Measurements from ENCODE around the gene CPA5.
"Not testable (repeated sequence)": the region's sequence is repeated elsewhere in the genome, so short reads cannot be mapped to it uniquely, and the experiment has no call there.

Gene CPA5, protein sequence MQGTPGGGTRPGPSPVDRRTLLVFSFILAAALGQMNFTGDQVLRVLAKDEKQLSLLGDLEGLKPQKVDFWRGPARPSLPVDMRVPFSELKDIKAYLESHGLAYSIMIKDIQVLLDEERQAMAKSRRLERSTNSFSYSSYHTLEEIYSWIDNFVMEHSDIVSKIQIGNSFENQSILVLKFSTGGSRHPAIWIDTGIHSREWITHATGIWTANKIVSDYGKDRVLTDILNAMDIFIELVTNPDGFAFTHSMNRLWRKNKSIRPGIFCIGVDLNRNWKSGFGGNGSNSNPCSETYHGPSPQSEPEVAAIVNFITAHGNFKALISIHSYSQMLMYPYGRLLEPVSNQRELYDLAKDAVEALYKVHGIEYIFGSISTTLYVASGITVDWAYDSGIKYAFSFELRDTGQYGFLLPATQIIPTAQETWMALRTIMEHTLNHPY

DNA sequence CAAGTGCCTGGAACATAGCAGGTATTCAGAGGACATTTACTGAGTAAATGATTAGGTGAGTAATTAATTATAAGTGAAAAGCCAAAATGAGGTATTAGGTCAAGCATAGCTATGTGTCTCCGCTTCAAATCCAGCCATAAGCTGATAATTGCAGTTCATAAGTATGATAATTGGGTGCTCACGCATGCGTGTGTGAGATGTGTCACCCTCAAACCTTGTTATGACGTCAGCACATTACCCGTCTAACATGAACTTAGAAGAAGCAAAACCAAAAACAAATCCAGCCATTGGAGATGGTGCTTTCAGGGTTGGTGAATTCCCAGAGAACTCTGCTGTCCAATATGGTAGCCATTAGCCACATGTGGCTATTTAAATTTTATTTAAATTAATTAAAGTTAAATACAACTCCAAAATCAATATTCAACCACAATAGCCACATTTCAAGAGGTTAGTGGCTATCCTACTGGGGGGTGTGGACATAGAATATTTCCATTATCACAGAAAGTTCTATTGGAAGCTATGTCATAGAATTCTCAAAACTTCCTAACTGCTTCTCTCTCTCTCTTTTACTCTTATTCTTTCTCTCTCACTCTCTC lies at the start of gene CPA5:
TSS of gene CPA5 (plus strand) at position 546 of the 596 bp plus-strand sequence. CDS start 1,670 bp downstream, outside the sequence.
- DNase-seq = no peak

DNA sequence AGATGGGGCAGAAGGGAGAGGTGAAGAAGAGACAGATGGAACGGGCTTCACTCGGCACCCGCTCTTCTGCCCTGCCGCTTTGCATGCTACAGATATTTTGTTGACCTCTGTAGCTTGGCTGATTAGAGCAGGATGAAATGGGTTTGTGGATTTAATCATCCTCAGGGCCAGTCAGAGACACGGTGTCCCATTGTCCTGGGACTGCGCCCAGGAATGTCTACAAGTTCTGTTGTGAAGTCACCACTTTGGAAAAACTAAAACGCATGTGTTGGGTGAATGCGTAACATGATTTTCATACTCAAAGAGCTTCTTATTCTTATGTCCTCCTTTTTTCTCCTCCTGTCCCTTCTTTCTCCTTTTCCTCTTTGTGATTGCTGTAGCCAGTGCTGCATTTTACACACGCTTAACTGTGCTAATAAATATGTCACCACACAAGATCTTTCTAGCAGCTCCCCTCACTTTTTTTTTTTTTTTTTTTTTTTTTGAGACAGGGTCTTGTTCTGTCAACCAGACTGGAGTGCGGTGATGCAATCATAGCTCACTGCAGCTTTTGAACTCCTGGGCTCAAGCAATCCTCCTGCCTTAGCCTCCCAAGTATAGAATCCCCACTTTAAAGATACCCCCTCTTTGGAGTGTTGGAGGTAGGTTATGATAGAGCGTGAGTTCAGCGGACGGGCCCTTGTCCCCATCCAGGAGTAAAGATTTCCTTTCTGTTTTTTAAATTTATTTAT lies 48.2 kb upstream of the CPA5 start:
- no peak for DNase-seq

DNA sequence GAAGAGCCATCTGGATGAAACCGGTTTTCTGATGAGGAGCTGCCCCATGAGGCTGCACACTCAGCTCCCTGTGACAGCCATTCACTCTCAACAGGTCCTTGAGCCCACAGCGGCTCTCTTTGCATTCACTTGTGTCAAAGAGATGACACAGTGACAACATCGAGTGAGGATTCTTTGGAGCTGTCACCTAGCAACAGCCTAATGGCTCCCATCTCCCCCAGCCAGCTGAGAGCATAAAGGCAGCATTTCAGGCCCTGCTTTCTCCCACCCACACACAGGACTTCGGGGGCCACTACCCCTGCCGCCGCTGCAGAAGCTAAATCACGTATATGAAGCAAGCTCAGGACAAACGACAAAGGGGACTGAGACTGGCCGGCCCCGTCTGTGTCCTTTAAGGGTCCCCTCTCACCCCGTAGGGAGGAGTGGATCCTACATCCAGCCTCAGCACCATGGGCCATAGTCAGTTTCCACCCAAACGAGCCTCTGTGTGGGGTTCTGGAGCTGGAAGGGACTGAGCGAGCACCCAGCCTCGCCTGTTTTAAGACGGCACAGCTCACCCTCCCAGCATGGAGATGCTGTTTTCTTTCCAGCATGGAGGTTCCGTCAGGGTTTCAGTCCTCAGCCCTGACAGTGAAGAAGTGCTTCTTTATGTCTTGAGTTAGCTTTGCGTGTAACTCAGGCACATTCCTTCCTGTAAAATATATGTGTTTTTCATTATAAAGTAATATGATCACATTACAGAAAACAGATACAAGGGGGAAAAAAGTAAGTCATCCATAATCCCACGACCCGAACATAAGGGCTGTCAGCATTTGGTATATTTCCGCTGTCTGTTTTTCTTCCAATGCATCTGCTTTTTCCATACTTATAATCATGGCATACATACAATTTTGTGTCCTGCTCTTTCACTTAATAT lies 46.7 kb upstream of the CPA5 start:
- no peak for DNase-seq

DNA sequence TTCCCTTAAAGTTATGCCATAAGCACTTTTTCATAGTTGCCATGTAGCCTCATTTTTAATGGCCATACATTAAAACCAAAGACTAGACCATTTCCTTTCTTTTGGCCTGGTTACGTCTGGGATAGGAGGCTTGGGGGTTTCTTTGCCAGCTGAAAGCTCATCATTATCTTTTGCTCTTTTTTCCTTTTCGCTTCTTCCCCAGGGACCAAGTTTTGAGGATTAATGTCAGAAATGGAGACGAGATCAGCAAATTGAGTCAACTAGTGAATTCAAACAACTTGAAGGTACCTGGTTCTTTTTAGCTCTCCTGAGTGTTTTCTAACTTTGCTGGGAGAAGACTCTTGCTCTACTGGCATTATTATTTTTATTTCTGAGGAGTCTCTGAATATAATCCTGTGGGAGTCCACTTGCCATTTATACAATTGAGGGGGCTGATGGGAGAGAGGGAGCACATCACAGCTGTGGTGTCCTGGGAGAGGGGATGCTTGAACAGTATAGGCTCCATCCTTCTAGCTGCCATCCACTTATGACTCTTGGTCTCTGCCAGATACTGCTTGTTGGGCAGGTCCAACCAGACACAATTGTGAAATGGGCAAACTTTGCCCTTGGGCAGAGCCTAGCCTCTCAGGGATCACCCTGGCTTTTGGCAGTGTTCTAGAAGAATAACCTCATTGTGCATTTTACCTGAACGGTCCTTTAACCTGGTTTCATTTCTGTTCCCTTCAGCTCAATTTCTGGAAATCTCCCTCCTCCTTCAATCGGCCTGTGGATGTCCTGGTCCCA lies 45.9 kb upstream of the CPA5 start:
- no peak for DNase-seq

DNA sequence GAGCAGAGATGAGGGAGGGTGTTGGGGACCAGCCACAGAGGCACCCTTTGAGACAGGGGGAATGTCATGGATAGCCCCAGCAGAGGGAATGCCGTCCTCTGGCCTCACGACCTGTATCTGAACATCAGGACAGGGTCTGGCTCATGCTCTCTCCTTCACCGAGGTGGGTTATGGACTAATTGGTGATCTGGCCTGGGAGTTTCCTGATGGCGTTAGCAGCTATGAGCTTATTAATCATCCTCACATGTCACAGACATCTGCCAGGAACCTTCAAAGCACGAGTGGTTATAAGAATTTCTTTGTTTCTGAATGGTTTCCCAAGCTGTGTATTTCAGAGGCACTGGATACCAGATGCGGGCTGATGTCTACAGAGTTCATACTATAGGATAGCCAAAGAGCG lies 44.8 kb upstream of the CPA5 start:
- no peak for DNase-seq

DNA sequence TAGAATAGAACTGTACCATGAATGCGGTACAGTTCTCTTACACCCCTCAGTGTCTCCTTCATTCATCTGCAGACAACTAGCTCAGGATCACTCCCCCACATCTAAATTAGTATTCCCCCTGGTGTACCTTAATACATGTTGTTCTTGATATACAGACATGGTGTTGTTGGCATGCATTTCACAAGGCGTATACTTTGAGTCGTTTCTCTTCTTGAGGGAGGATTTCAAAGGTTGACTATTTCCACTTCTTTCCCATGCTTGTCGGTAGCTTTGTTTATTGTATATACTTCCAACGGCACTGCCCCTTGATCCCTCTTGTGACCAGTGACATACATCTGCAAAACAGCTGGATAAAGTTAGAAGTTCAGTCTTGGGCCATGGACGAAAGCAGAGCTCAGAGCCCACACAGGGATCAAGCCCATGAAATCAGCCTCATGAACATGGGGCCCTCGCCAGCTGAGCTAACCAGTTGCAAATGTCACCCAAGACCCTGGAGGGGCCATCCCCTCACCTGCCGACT lies 43.1 kb upstream of the CPA5 start:
- no peak for DNase-seq

DNA sequence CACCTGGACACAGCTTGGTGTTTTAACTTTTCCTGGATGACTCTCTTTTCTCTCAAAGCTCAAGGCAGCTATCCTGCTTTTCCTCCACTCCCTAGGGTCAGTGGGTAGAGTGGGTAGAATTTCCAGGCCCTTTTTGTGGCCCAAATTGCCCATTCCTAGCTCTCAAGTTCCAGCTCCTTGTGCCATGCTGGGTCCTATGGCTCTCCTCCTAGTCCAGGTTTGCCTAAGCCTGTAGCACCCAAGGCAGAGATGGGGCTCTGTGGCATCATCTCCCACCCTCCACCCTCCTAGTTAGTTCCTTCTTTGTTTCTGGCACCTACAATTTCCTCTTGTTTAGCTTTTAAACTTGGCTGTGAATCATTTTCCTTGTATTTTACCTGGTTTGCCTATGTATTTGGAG lies 42.0 kb upstream of the CPA5 start:
- DNase-seq = no peak

DNA sequence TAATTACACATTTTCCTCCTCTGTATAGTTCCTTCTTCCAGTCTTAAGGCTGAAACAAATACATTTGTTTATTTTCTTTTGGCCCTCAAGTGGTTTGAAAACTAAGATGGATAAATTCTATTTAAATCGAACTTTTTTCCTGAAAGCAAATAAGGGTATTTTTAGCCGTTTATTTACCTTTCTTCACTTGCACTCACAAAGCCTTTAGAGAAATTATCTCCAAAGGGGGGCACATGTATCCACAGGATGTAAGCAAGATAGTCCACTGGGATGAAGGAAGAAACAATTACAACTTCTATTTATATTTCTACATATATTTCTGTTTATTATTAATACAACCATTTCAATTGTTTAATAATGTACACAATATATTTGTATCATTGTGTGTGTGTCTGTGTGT lies 41.5 kb upstream of the CPA5 start:
- DNase-seq = no peak

DNA sequence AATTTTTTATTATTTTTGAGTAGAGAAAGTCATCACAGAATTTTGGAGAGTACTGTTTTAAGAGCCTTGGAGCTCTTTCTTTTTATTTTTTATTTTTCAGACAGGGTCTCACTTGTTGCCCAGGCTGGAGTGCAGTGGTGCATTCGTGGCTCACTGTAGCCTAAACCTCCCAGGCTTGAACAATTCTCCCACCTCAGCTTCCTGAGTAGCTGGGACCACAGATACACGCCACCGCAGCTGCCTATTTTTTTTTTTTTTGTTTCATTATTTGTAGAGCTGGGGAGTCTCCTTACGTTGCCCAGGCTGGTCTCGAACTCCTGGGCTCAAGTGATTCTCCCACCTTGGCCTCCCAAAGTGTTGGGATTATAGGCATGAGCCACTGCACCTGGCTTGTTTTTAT lies 41.1 kb upstream of the CPA5 start:
- no peak for DNase-seq

DNA sequence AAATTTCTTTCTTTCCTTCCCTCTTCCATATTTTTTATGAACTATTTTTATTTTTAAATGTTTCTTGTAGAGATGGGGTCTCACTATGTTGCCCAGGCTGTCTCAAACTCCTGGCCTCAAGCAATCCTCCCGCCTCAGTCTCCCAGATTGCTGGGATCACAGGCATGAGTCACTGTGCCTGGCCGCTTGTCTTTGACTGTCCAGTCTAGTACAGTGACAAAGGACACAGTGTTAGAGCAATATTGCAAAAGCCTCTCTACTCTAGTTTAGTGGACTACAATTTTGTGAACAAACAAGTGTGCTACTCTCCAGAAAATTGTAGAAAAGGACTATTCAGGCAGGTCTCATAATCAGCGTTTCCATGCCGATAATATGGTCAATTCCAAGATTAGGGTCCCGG lies 40.6 kb upstream of the CPA5 start:
- DNase-seq = no peak

DNA sequence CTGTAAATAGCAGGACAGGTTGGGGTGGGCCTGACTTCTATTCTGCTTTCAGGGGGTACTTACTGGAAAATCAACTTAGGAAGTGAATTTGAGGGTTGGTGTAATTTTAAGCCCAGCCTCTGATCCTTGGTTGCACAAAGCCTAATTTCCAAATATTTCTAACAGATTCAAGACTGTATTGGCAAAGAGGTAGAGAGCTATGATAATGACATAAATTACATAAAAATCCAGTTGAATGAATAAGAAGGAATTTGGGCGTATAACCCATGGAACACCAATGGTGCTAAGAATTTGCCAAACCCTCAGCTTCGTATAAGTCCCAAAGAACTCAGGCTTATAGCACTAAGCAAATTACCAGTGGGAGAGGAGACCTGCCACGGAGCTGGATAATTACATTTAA lies 39.7 kb upstream of the CPA5 start:
- DNase-seq = no peak

DNA sequence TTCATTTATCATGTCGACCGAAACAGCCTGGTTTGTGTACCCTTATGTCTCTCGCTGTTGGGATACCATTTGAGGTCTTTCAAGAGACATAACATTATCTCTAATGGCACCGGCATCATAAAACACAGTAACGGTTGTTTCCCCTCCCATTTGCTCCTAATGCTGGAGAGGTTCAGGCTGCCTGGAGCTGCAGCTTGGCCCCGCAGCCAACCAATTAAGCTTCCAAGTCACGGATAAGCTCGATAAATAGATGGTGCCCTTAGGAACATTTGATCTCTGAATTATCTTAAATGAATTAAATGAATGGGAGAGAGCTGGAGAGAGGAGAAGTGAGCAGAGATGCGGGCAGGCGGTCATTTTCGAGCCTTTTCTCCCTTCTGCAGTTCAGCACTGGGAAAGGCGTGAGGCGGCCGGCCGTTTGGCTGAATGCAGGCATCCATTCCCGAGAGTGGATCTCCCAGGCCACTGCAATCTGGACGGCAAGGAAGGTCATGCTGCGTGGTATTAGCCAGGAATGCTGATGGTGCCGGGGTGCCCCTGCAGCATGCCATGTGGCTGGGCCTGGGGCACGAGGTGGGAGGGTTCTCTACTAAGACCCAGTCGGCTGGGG lies 39.1 kb upstream of the CPA5 start:
- DNase-seq = no peak

DNA sequence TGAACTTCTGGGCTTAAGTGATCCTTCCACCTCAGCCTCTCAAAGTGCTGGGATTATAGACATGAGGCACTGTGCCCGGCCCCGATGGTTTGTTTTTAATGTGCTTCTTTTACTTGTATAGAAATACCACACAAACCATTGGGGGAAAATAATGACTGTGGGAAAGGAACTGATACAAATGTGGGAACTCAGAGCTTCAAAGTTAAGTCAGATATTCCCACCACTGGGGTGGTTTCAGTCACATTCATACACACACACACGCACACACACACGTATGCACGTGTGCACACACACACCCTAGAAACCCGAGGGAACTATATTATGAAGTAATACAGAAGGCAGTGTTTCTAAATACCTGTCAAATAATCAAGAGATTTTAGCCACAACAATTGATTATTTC lies 34.6 kb upstream of the CPA5 start:
- no peak for DNase-seq

DNA sequence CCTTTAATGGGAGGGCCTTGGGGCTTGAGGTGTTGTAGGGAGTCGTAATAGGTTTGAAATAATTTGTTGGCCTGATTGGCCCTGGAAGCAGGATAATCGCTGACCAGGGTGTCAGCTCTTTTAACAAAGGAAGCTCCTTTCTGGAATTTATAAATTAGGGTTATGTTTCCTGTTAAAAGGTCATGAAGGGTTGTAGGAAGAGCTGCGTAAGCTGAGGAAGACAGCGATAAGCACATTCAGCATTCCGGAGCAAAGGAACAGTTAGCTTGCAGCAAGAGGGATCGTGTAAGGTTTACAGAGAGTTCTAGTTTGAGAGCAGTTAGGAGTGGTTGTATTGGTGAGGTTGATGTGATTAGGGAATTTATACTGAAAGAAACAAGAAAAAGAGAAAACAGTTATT lies 30.3 kb upstream of the CPA5 start:
- no peak for DNase-seq

DNA sequence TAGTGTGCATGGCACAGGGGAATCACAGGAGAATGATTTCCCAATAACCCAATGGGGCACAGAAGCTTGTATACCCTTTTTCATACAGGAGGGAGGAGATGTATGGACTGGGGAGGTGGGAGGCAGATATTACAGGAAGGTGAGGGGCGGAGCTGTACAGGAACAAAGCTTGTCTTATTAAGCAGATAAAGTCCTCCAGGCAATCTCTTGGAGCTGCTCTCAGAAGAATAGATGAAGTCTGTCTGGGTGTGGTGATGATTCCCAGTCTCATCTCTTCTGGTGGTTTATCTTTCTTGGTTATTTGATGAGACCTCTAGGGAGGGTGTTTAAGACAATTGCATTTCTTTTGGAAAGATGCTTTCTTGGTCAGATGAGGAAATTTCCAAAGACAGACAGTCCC lies 25.1 kb upstream of the CPA5 start:
- no peak for DNase-seq

DNA sequence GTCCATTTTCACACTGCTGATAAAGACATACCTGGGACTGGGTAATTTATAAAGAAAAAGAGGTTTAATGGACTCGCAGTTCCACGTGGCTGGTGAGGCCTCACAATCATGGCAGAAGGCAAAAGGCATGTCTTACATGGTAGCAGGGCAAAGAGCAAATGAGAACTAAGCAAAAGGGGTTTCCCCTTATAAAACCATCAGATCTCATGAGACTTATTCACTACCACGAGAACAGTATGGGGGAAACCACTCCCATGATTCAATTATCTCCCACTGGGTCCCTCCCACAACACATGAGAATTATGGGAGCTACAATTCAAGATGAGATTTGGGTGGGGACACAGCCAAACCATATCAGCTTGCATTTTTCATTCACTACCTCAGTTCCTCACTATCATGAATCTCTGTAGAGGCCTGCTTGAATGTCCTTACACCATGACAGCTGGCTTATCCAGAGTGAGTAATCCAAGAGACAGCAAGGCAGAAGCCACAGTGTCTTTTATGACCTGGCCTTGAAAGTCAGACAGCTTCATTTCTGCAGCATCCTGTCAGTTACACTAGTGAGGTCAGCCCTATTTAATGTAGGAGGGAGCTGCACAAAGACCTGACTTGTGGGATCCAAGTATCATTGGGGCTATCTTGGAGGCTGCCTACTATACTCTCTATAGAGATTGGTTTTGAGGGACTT lies 22.9 kb upstream of the CPA5 start:
- not testable (repeated sequence) for DNase-seq

DNA sequence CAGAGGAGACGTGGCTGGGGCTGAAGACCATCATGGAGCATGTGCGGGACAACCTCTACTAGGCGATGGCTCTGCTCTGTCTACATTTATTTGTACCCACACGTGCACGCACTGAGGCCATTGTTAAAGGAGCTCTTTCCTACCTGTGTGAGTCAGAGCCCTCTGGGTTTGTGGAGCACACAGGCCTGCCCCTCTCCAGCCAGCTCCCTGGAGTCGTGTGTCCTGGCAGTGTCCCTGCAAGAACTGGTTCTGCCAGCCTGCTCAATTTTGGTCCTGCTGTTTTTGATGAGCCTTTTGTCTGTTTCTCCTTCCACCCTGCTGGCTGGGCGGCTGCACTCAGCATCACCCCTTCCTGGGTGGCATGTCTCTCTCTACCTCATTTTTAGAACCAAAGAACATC lies 22.0 kb upstream of the CPA5 start:
- DNase-seq = no peak

DNA sequence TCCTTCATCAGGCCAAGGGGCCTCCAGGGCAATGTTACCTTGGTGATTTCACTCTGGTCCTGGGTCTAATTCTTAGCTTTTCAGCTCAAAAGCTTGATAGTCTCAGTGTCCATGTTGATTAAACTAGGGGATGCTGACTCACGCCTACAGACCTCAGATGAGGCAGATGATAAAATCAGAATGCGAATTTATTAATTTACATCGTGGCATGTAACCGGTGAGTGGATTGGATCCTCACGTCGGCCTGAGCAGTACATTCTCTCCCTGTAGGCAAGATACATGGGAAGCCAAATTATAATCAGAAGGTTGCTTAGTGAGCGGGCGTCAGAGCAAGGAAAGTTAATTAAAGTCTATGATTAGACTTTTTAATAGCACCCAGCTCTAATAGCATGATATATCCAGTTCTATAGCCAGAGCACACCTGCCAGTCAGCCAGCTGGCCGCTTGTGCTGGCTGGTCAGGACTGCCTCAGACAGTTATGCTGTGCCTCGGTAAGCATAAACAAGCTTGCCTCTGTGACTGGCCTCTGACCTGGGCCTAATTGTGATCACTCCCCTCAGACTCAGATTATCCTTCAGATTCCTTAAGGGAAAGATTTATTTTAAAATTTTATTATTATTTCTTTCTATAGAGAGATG lies 20.2 kb upstream of the CPA5 start:
- DNase-seq = no peak

DNA sequence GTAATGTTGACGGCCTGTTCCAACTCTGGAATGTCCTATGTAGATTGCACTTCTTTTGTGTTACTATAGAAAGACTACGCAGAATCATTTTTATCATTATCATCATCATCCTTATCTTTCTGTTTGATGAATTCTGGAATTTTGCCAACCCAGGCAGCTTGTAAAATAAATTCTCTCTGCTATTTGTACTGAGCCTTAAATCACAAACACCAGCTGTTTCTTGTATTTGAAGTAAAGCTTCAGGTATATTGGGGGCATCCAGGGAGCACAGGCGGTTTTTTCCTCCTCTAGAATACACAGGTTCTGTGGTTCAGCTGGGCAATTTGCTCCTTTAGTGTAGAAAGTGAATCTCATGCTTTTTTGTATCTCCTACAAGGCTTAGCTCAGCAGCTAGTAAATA lies 14.9 kb upstream of the CPA5 start:
- DNase-seq = no peak

Measured in OCI-M1 (cell line).